Kidney epithelial cell (primary cell): ENCODE data around the gene DEFB129. TPM values are rescaled to one million over a fixed set of nuclear protein-coding genes. Genes with fewer than 3 reads are reported as not detected.

Experiments used
- DNase-seq: peaks from one replicate; pipeline ENCODE4 v3.0.0-alpha.2; 2010; ENCODE audit warnings: low read depth
- H3K27me3 ChIP-seq: 2 replicates; pipeline ENCODE4 v1.6.0; 2011; ENCODE audit warnings: low read length; ENCODE audit not compliant: control insufficient read depth, insufficient read depth
- H3K36me3 ChIP-seq: 2 replicates; pipeline ENCODE4 v1.5.1; 2011; ENCODE audit warnings: low read length; ENCODE audit not compliant: control insufficient read depth, insufficient read depth
- H3K4me3 ChIP-seq: 2 replicates; pipeline ENCODE4 v1.5.1; 2011; ENCODE audit warnings: low read depth, mild to moderate bottlenecking, control low read depth, low read length
- total RNA-seq: library from RNA; depleted of rRNA; stranded (reverse); fragments of >200 nt; gene quantifications from 2 replicates; pipeline ENCODE4 v1.2.3, GENCODE V29; 2015
- TF ChIP-seq, protein P1 (sequence below): IDR thresholded peaks from 2 replicates; pipeline ENCODE4 v1.5.1; 2011; ENCODE audit warnings: mild to moderate bottlenecking, moderate library complexity, low read length, control low read depth, inconsistent platforms; ENCODE audit not compliant: insufficient read depth, poor library complexity, severe bottlenecking

DEFB129 gene
- total RNA-seq, 1 donor from 2014 or later, result not detected

- DNase-seq, result no peak
- TF ChIP-seq, protein P1, sequence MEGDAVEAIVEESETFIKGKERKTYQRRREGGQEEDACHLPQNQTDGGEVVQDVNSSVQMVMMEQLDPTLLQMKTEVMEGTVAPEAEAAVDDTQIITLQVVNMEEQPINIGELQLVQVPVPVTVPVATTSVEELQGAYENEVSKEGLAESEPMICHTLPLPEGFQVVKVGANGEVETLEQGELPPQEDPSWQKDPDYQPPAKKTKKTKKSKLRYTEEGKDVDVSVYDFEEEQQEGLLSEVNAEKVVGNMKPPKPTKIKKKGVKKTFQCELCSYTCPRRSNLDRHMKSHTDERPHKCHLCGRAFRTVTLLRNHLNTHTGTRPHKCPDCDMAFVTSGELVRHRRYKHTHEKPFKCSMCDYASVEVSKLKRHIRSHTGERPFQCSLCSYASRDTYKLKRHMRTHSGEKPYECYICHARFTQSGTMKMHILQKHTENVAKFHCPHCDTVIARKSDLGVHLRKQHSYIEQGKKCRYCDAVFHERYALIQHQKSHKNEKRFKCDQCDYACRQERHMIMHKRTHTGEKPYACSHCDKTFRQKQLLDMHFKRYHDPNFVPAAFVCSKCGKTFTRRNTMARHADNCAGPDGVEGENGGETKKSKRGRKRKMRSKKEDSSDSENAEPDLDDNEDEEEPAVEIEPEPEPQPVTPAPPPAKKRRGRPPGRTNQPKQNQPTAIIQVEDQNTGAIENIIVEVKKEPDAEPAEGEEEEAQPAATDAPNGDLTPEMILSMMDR, result no peak
- no peaks in the 10 kb centered on the region for H3K36me3 ChIP-seq
Measured at GRCh38 chr20:271069-271468, 44.0 kb downstream of the DEFB129 start.

DNA sequence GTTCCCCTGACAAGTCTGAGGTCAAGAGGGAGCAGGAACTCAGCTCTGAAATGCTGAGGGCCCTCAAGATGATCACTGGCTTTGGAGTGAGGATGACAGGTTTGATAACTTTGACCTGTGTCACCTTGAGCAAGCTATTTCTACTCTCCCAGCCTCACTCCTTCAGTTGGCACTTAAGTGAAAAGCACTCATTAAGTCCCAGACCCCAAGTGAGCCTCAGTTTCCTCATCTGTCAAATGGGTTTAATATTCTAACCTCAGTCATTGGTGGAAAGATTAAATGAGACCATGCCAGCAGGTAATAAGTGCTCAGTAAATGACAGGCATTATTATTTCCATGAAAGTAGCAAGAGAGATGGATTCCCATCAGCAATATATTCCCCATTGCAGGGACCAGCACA is 44.5 kb downstream of the DEFB129 start:
- Histone ChIP-seq H3K4me3 (no peak overlapping the region), H3K27me3 (no peaks in the 10 kb centered on the region), H3K36me3 (no peaks in the 10 kb centered on the region)
- no peak for DNase-seq
- TF ChIP-seq, protein P1, result no peak

More at GRCh38 chr20:271069-271468, 44.0 kb downstream of the DEFB129 start:
- Histone ChIP-seq H3K4me3 (no peak overlapping the region), H3K27me3 (no peaks in the 10 kb centered on the region)

- DNase-seq, result no peak
- Histone ChIP-seq H3K4me3 (no peak overlapping the region), H3K36me3 (no peaks in the 10 kb centered on the region), H3K27me3 (no peaks in the 10 kb centered on the region)
- TF ChIP-seq, protein P1, result no peak
Measured at GRCh38 chr20:272718-273117, 45.7 kb downstream of the DEFB129 start.

DNA sequence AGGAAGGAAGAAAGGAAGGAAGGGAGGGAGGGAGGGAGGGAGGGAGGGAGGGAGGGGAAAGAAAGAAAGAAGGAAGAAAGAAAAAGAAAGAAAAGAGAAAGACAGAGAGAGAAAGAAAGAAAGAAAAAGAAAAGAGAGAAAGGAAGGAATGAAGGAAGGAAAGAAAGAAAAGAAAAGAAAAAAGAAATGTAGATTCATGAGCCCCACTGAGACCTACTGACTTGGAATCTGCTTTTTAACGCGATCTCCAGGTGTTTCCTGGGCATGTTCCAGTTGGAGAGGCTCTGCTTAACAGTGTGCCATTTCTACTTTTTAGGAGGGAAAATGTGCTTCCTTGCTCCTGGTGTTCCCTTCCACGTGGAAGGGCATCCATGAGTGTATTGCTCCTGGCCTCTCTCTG is 46.8 kb downstream of the DEFB129 start:
- no peak for DNase-seq
- H3K27me3 ChIP-seq, result no peaks in the 10 kb centered on the region
- no peak overlapping the region for H3K4me3 ChIP-seq
- no peaks in the 10 kb centered on the region for H3K36me3 ChIP-seq
- TF ChIP-seq, protein P1, result no peak

- TF ChIP-seq, protein P1, result no peak
- Histone ChIP-seq H3K36me3 (no peaks in the 10 kb centered on the region), H3K4me3 (no peak overlapping the region), H3K27me3 (no peaks in the 10 kb centered on the region)
- DNase-seq, result no peak
Measured at GRCh38 chr20:275791-276190, 48.7 kb downstream of the DEFB129 start.
